ENCODE results near the gene COL6A3. TPM values are rescaled to one million over a fixed set of nuclear protein-coding genes. Genes with fewer than 3 reads are reported as not detected.
"Not testable (repeated sequence)": the region's sequence is repeated elsewhere in the genome, so short reads cannot be mapped to it uniquely, and the experiment has no call there.

The COL6A3 gene
- total RNA-seq, 2 donors from 2014 or later, result 61.6 to 103 TPM

DNA sequence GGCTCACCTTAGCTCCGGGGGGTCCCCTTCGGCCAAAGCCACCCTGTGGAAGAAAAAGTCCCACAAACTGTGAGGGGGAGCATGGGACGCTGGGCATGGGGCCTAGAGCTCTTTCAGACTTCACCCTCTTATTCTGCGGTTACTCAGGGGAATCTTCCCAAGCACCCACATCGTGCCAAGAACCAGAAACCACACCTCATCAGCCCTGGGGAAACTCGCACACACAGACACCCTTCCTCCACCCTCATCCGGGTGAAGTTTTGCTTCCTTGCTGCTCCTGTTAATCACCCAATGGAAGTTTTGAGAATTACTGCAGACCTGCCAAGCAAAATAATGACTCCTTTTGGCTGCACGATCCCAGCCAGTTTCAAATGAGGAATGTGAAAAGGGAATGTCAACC, 59.1 kb downstream of the COL6A3 start:
- no peak for DNase-seq (ENCODE audit: low spot score)
- Histone ChIP-seq H3K27ac (peak overlapping the region in 1 of 2 donors; percentile 44), H3K4me1 (no peaks in the 10 kb centered on the region), H3K9me3 (no peaks in the 10 kb centered on the region), H3K4me3 (no peak overlapping the region), H3K36me3 (peaks cover 19% of the 10 kb centered on the region), H3K27me3 (no peaks in the 10 kb centered on the region)
- TF ChIP-seq, protein P1, sequence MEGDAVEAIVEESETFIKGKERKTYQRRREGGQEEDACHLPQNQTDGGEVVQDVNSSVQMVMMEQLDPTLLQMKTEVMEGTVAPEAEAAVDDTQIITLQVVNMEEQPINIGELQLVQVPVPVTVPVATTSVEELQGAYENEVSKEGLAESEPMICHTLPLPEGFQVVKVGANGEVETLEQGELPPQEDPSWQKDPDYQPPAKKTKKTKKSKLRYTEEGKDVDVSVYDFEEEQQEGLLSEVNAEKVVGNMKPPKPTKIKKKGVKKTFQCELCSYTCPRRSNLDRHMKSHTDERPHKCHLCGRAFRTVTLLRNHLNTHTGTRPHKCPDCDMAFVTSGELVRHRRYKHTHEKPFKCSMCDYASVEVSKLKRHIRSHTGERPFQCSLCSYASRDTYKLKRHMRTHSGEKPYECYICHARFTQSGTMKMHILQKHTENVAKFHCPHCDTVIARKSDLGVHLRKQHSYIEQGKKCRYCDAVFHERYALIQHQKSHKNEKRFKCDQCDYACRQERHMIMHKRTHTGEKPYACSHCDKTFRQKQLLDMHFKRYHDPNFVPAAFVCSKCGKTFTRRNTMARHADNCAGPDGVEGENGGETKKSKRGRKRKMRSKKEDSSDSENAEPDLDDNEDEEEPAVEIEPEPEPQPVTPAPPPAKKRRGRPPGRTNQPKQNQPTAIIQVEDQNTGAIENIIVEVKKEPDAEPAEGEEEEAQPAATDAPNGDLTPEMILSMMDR (IDR thresholded peaks at IDR 0.05), result no peak

DNA sequence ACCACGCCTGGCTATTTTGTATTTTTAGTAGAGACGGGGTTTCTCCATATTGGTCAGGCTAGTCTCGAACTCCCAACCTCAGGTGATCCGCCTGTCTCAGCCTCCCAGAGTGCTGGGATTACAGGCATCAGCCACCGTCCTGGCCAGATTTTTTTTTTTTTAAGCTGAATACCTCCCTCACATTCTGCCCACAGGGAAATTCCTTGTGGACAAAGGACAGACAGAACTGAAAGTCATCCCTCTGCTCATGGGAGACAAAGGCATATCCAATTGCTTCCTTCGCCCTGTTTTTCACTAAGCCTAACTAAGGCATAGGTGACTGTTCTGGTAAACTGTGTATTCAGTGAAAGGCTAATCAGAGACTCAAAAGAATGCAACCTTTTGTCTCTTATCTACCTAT, 59.8 kb downstream of the COL6A3 start:
- DNase-seq (ENCODE audit: low spot score); H3K4me3 ChIP-seq; H3K4me1 ChIP-seq: not testable (repeated sequence)

DNA sequence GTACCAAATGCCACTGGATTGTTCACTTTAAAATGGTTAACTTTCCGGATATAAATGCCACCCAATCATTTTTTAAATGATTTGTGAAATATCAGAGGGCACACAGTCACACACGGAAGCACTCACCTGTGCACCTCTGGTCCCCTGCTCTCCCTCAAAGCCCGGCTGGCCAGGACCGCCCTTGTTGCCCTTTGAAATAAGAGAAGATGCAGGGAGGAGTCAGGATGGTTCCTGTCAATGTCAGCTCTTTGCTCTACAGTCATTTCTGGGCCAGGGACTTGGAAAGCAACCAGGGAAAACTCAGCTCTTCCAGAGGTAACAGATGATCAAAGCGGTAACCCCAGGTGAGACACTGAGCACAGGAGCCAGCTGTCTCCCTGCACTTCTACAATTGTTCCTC, 60.7 kb downstream of the COL6A3 start:
- DNase-seq (ENCODE audit: low spot score), result no peak
- Histone ChIP-seq H3K36me3 (peaks cover 12% of the 10 kb centered on the region), H3K27ac (no peak overlapping the region), H3K9me3 (no peaks in the 10 kb centered on the region), H3K4me1 (no peaks in the 10 kb centered on the region), H3K27me3 (no peaks in the 10 kb centered on the region), H3K4me3 (no peak overlapping the region)
- TF ChIP-seq, protein P1 (IDR thresholded peaks at IDR 0.05), result no peak

More for the DNA sequence above, 59.8 kb downstream of the COL6A3 start:
- not testable (repeated sequence) for H3K27me3 ChIP-seq, H3K27ac ChIP-seq, H3K9me3 ChIP-seq
- peaks cover 19% of the 10 kb centered on the region for H3K36me3 ChIP-seq

DNA sequence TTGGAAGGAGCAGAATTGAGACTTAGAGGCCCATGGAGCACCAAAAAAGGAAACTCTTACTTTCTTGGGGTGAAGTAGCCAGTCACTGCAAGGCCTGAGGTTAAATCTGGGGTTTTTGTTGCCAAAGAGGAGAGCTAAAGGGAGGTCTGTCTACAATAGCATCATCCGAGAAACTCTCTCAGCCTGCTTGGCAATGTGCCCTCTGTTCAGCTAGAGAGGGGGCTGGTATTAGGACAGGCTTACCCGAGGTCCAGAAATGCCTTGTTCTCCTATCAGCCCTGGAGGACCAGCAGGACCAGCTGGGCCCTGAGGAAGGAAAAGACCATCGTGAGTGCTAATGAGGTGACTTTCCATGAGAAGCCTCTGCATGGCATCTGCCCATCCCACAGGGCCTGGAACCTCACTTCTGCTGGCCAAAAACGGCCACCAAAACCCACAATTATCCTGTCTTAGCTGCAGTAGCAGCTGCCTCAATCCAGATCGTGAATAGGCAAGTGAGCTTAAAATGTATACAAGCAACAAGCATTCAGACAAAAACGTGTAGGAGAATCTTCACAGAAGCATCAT, 61.6 kb downstream of the COL6A3 start:
- Histone ChIP-seq H3K27me3 (no peaks in the 10 kb centered on the region), H3K4me3 (no peak overlapping the region), H3K9me3 (no peaks in the 10 kb centered on the region), H3K36me3 (peaks cover 5% of the 10 kb centered on the region), H3K27ac (no peak overlapping the region), H3K4me1 (no peaks in the 10 kb centered on the region)
- DNase-seq (ENCODE audit: low spot score), result no peak
- TF ChIP-seq, protein P1 (IDR thresholded peaks at IDR 0.05), result no peak

DNA sequence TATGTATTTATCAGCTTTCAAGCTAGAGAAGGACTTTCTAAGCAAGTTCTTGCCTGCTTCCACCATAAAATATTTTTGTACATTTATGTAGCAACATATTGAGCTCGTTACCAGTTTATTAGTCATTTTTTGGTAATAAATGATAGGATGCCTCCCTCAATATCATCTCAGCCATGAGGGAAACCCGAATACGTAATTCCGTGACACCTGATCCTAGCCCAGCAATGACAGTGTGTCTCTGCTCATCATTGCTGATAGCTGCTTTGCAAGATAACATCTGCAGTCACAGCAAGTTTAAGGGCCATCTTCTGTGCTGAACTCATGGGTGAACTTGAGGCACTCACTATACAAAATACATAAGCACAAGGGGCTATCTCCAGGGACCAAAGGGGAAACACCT, 62.2 kb downstream of the COL6A3 start:
- no peak for DNase-seq (ENCODE audit: low spot score)
- Histone ChIP-seq H3K4me3 (no peak overlapping the region), H3K9me3 (no peaks in the 10 kb centered on the region), H3K4me1 (no peaks in the 10 kb centered on the region), H3K27ac (no peak overlapping the region), H3K36me3 (peaks cover 3% of the 10 kb centered on the region), H3K27me3 (no peaks in the 10 kb centered on the region)
- TF ChIP-seq, protein P1 (IDR thresholded peaks at IDR 0.05), result no peak

DNA sequence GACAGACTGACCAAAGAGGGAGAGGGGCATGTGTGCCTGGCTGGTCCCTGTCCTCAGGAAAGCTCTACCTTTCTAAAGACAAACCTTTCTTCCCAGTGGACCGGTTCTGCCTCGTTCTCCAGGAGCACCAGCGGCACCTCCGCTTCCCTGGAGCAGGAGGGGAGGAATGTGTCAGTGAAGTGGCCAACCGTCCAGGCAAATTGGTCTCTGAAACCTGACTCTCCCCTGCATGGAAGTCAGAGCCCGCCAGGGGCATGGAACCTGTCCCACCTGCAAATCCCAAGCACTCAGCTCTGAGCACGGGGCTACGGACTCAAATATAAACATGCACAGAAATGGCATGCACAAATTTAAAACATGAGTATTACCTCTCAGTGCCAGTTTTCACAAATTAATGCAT, 62.9 kb downstream of the COL6A3 start:
- Histone ChIP-seq H3K4me1 (no peaks in the 10 kb centered on the region), H3K27me3 (no peaks in the 10 kb centered on the region), H3K36me3 (peaks cover 6% of the 10 kb centered on the region), H3K27ac (no peak overlapping the region), H3K4me3 (no peak overlapping the region), H3K9me3 (no peaks in the 10 kb centered on the region)
- TF ChIP-seq, protein P1 (IDR thresholded peaks at IDR 0.05), result no peak
- DNase-seq (ENCODE audit: low spot score), result no peak

All from right atrium auricular region (tissue), 2 donors.